GM19467 (cell line): ENCODE data around the gene C1orf94.

Experiments used
- ATAC-seq: cut with Tn5 transposase; IDR thresholded peaks from one replicate; pipeline ENCODE4 v1.9.1; 2021; ENCODE audit warnings: mild to moderate bottlenecking, moderate library complexity; ENCODE audit not compliant: unreplicated experiment

Gene C1orf94

GRCh38 chr1:34176830-34177603, at the start of gene C1orf94:
Gene C1orf94, plus strand, starts transcription at chr1:34176907. Its CDS starts 883 bp downstream, at chr1:34177790.
- ATAC-seq: no peak

GRCh38 chr1:34127006-34128000, 49.4 kb upstream of the C1orf94 start:
- ATAC-seq: no peak

- no peak for ATAC-seq
Observed at GRCh38 chr1:34128186-34128889, 48.4 kb upstream of the C1orf94 start.

- no peak for ATAC-seq
Observed at GRCh38 chr1:34129630-34130029, 47.1 kb upstream of the C1orf94 start.

GRCh38 chr1:34130306-34130705, 46.4 kb upstream of the C1orf94 start:
- no peak for ATAC-seq

GRCh38 chr1:34131396-34132160, 45.1 kb upstream of the C1orf94 start:
- no peak for ATAC-seq

- ATAC-seq: no peak
Observed at GRCh38 chr1:34132161-34132420, 44.6 kb upstream of the C1orf94 start.

GRCh38 chr1:34137411-34137810, 39.3 kb upstream of the C1orf94 start:
- ATAC-seq: no peak

- ATAC-seq: no peak
Observed at GRCh38 chr1:34140011-34140676, 36.6 kb upstream of the C1orf94 start.

- no peak for ATAC-seq
Observed at GRCh38 chr1:34143975-34144374, 32.7 kb upstream of the C1orf94 start.

- no peak for ATAC-seq
Observed at GRCh38 chr1:34144766-34145165, 31.9 kb upstream of the C1orf94 start.

GRCh38 chr1:34147301-34147700, 29.4 kb upstream of the C1orf94 start:
- no peak for ATAC-seq

- no peak for ATAC-seq
Observed at GRCh38 chr1:34149501-34149900, 27.2 kb upstream of the C1orf94 start.

- ATAC-seq: no peak
Observed at GRCh38 chr1:34153246-34153645, 23.5 kb upstream of the C1orf94 start.

- ATAC-seq: no peak
Observed at GRCh38 chr1:34155860-34156259, 20.8 kb upstream of the C1orf94 start.

- ATAC-seq: no peak
Observed at GRCh38 chr1:34156739-34157138, 20.0 kb upstream of the C1orf94 start.

- ATAC-seq: peak; percentile 65
Observed at GRCh38 chr1:34162852-34163766, 13.6 kb upstream of the C1orf94 start.

- no peak for ATAC-seq
Observed at GRCh38 chr1:34163792-34164731, 12.6 kb upstream of the C1orf94 start.
